ENCODE measurements around the gene CNTN5. TPM values are rescaled to one million over a fixed set of nuclear protein-coding genes. Genes with fewer than 3 reads are reported as not detected.

Gene CNTN5
- total RNA-seq, 1 experiment from 2014 or later = not detected

GRCh38 chr11:100095809-100096208, 1075.1 kb downstream of the CNTN5 start:
- no peak for DNase-seq (ENCODE audit: low read depth, low spot score)
- in situ Hi-C loops (cut with HindIII; ENCODE audit: low pct_unique_long_range_greater_than_20kb, low sequenced_read_pairs) = no loop called here

- DNase-seq (ENCODE audit: low read depth, low spot score) = no peak
These were observed 1077.8 kb downstream of the CNTN5 start for GRCh38 chr11:100098560-100098959.

GRCh38 chr11:100105255-100105981, 1084.7 kb downstream of the CNTN5 start:
- in situ Hi-C loops (cut with HindIII; ENCODE audit: low pct_unique_long_range_greater_than_20kb, low sequenced_read_pairs) = no loop called here
- no peak for DNase-seq (ENCODE audit: low read depth, low spot score)

More at GRCh38 chr11:100098560-100098959, 1077.8 kb downstream of the CNTN5 start:
- in situ Hi-C loops (cut with HindIII; ENCODE audit: low pct_unique_long_range_greater_than_20kb, low sequenced_read_pairs) = no loop called here

- in situ Hi-C loops (cut with HindIII; ENCODE audit: low pct_unique_long_range_greater_than_20kb, low sequenced_read_pairs) = no loop called here
- DNase-seq (ENCODE audit: low read depth, low spot score) = no peak
These were observed 1085.2 kb downstream of the CNTN5 start for GRCh38 chr11:100105982-100106358.

GRCh38 chr11:100119176-100119575, 1098.4 kb downstream of the CNTN5 start:
- no peak for DNase-seq (ENCODE audit: low read depth, low spot score)
- in situ Hi-C loops (cut with HindIII; ENCODE audit: low pct_unique_long_range_greater_than_20kb, low sequenced_read_pairs) = no loop called here

GRCh38 chr11:100133114-100133513, 1112.4 kb downstream of the CNTN5 start:
- in situ Hi-C loops (cut with HindIII; ENCODE audit: low pct_unique_long_range_greater_than_20kb, low sequenced_read_pairs) = no loop called here
- DNase-seq (ENCODE audit: low read depth, low spot score) = no peak

- in situ Hi-C loops (cut with HindIII; ENCODE audit: low pct_unique_long_range_greater_than_20kb, low sequenced_read_pairs) = no loop called here
- no peak for DNase-seq (ENCODE audit: low read depth, low spot score)
These were observed 1120.5 kb downstream of the CNTN5 start for GRCh38 chr11:100141201-100141600.

GRCh38 chr11:100151944-100152343, 1131.2 kb downstream of the CNTN5 start:
- in situ Hi-C loops (cut with HindIII; ENCODE audit: low pct_unique_long_range_greater_than_20kb, low sequenced_read_pairs) = no loop called here
- no peak for DNase-seq (ENCODE audit: low read depth, low spot score)

GRCh38 chr11:100152766-100153165, 1132.0 kb downstream of the CNTN5 start:
- in situ Hi-C loops (cut with HindIII; ENCODE audit: low pct_unique_long_range_greater_than_20kb, low sequenced_read_pairs) = no loop called here
- DNase-seq (ENCODE audit: low read depth, low spot score) = no peak

- in situ Hi-C loops (cut with HindIII; ENCODE audit: low pct_unique_long_range_greater_than_20kb, low sequenced_read_pairs) = no loop called here
These were observed 1142.7 kb downstream of the CNTN5 start for GRCh38 chr11:100163471-100163870.

GRCh38 chr11:100174881-100175280, 1154.1 kb downstream of the CNTN5 start:
- DNase-seq (ENCODE audit: low read depth, low spot score) = no peak
- in situ Hi-C loops (cut with HindIII; ENCODE audit: low pct_unique_long_range_greater_than_20kb, low sequenced_read_pairs) = no loop called here

More at GRCh38 chr11:100163471-100163870, 1142.7 kb downstream of the CNTN5 start:
- DNase-seq (ENCODE audit: low read depth, low spot score) = no peak

GRCh38 chr11:100176456-100176855, 1155.7 kb downstream of the CNTN5 start:
- in situ Hi-C loops (cut with HindIII; ENCODE audit: low pct_unique_long_range_greater_than_20kb, low sequenced_read_pairs) = no loop called here
- no peak for DNase-seq (ENCODE audit: low read depth, low spot score)

- in situ Hi-C loops (cut with HindIII; ENCODE audit: low pct_unique_long_range_greater_than_20kb, low sequenced_read_pairs) = no loop called here
These were observed 1156.9 kb downstream of the CNTN5 start for GRCh38 chr11:100177651-100178050.

GRCh38 chr11:100182350-100182749, 1161.6 kb downstream of the CNTN5 start:
- in situ Hi-C loops (cut with HindIII; ENCODE audit: low pct_unique_long_range_greater_than_20kb, low sequenced_read_pairs) = no loop called here
- no peak for DNase-seq (ENCODE audit: low read depth, low spot score)

More at GRCh38 chr11:100177651-100178050, 1156.9 kb downstream of the CNTN5 start:
- no peak for DNase-seq (ENCODE audit: low read depth, low spot score)

- in situ Hi-C loops (cut with HindIII; ENCODE audit: low pct_unique_long_range_greater_than_20kb, low sequenced_read_pairs) = no loop called here
- no peak for DNase-seq (ENCODE audit: low read depth, low spot score)
These were observed 1162.2 kb downstream of the CNTN5 start for GRCh38 chr11:100182927-100183326.

- in situ Hi-C loops (cut with HindIII; ENCODE audit: low pct_unique_long_range_greater_than_20kb, low sequenced_read_pairs) = no loop called here
- no peak for DNase-seq (ENCODE audit: low read depth, low spot score)
These were observed 1164.8 kb downstream of the CNTN5 start for GRCh38 chr11:100185588-100185987.

GRCh38 chr11:100188137-100188783, 1167.5 kb downstream of the CNTN5 start:
- in situ Hi-C loops (cut with HindIII; ENCODE audit: low pct_unique_long_range_greater_than_20kb, low sequenced_read_pairs) = no loop called here
- no peak for DNase-seq (ENCODE audit: low read depth, low spot score)

GRCh38 chr11:100190395-100190794, 1169.6 kb downstream of the CNTN5 start:
- in situ Hi-C loops (cut with HindIII; ENCODE audit: low pct_unique_long_range_greater_than_20kb, low sequenced_read_pairs) = no loop called here
- no peak for DNase-seq (ENCODE audit: low read depth, low spot score)

- in situ Hi-C loops (cut with HindIII; ENCODE audit: low pct_unique_long_range_greater_than_20kb, low sequenced_read_pairs) = no loop called here
- DNase-seq (ENCODE audit: low read depth, low spot score) = no peak
These were observed 1171.4 kb downstream of the CNTN5 start for GRCh38 chr11:100192181-100192580.
